GM23338 (cell line): ENCODE measurements around the gene LMBR1. TPM values are rescaled to one million over a fixed set of nuclear protein-coding genes. Genes with fewer than 3 reads are reported as not detected.

Experiments used
- ATAC-seq: fragments of 200-7000 bp; cut with Tn5 transposase; 3 replicates; pipeline ENCODE4 v1.9.1; 2020
- DNase-seq: peaks from one replicate; pipeline ENCODE4 v3.0.0-alpha.2; 2015; ENCODE audit warnings: low spot score
- H2AFZ ChIP-seq: fragments of 200-600 bp; sonication (generic); 2 replicates; pipeline ENCODE4 v1.8.0; 2016; ENCODE audit warnings: antibody characterized with exemption, mild to moderate bottlenecking, moderate library complexity
- H3F3A ChIP-seq: fragments of 200-600 bp; sonication (generic); replicated peaks from 2 replicates; pipeline ENCODE4 v1.8.0; 2017; ENCODE audit warnings: antibody characterized with exemption, mixed run types, low read depth
- H3K27ac ChIP-seq: fragments of 200-600 bp; sonication (generic); 2 replicates; pipeline ENCODE4 v1.6.1; 2016; ENCODE audit warnings: low read depth
- H3K27me3 ChIP-seq: fragments of 200-600 bp; sonication (generic); 2 replicates; pipeline ENCODE4 v1.8.0; 2016; ENCODE audit warnings: mild to moderate bottlenecking, mixed run types, moderate library complexity; ENCODE audit not compliant: insufficient read depth
- H3K36me3 ChIP-seq: fragments of 200-600 bp; sonication (generic); 2 replicates; pipeline ENCODE4 v1.8.0; 2016; ENCODE audit warnings: mild to moderate bottlenecking; ENCODE audit not compliant: insufficient read depth
- H3K4me1 ChIP-seq: fragments of 200-600 bp; sonication (generic); 2 replicates; pipeline ENCODE4 v1.8.0; 2016; ENCODE audit warnings: mild to moderate bottlenecking, moderate library complexity; ENCODE audit not compliant: insufficient read depth
- H3K4me2 ChIP-seq: fragments of 200-600 bp; sonication (generic); 2 replicates; pipeline ENCODE4 v1.7.1; 2017; ENCODE audit warnings: mixed run types
- H3K4me3 ChIP-seq: fragments of 200-600 bp; sonication (generic); 2 replicates; pipeline ENCODE4 v1.6.1; 2016; ENCODE audit warnings: mixed run types
- H3K79me2 ChIP-seq: fragments of 200-600 bp; sonication (generic); replicated peaks from 2 replicates; pipeline ENCODE4 v1.8.0; 2017; ENCODE audit warnings: mild to moderate bottlenecking; ENCODE audit not compliant: insufficient read depth
- H3K9me2 ChIP-seq: fragments of 200-600 bp; sonication (generic); 2 replicates; pipeline ENCODE4 v1.8.0; 2017; ENCODE audit not compliant: insufficient read depth
- H4K20me1 ChIP-seq: fragments of 200-600 bp; sonication (generic); replicated peaks from 2 replicates; pipeline ENCODE4 v1.8.0; 2017; ENCODE audit warnings: mild to moderate bottlenecking; ENCODE audit not compliant: insufficient read depth
- H3K27ac Mint-ChIP-seq: 2 replicates; pipeline ENCODE4 v1.8.0; 2020; ENCODE audit warnings: inconsistent platforms, mild to moderate bottlenecking, moderate library complexity, mixed read lengths
- H3K27me3 Mint-ChIP-seq: 3 replicates; pipeline ENCODE4 v1.8.0; 2022; ENCODE audit warnings: low read depth, mild to moderate bottlenecking, moderate library complexity, mixed read lengths, inconsistent platforms; ENCODE audit not compliant: insufficient read depth, poor library complexity
- H3K36me3 Mint-ChIP-seq: 3 replicates; pipeline ENCODE4 v1.8.0; 2021; ENCODE audit warnings: low read depth, mild to moderate bottlenecking, inconsistent platforms, moderate library complexity, mixed read lengths
- H3K4me1 Mint-ChIP-seq: 3 replicates; pipeline ENCODE4 v1.8.0; 2020; ENCODE audit warnings: mild to moderate bottlenecking, inconsistent platforms, mixed read lengths
- H3K4me3 Mint-ChIP-seq: 3 replicates; pipeline ENCODE4 v1.8.0; 2021; ENCODE audit warnings: moderate library complexity, mild to moderate bottlenecking, inconsistent platforms, mixed read lengths
- H3K9me3 Mint-ChIP-seq: 3 replicates; pipeline ENCODE4 v1.8.0; 2020; ENCODE audit warnings: moderate library complexity, mild to moderate bottlenecking, inconsistent platforms, mixed read lengths
- CREB1 ChIP-seq: fragments of 250-450 bp; sonication (Bioruptor Pico); IDR thresholded peaks from 2 replicates; pipeline ENCODE4 v1.5.0; 2020; ENCODE audit warnings: low read depth, mild to moderate bottlenecking, moderate library complexity
- CTCF ChIP-seq, 2 experiments: fragments of 200-600 bp in 1 of 2; sonication (generic) in 1 of 2; conservative IDR thresholded peaks; 2 replicates each; pipeline versions ENCODE4 v1.5.1 to v1.6.1; 2016 to 2017; ENCODE audit warnings: antibody characterized with exemption in 2 of 2, low read depth in 2 of 2, mild to moderate bottlenecking in 2 of 2, moderate library complexity in 1 of 2
- ETS1 ChIP-seq: IDR thresholded peaks from 2 replicates; pipeline ENCODE4 v1.6.1; 2016; ENCODE audit warnings: antibody characterized with exemption
- EZH2 ChIP-seq: fragments of 200-600 bp; sonication (generic); IDR thresholded peaks from one replicate; pipeline ENCODE4 v1.8.0; 2017; ENCODE audit warnings: antibody characterized with exemption, mild to moderate bottlenecking, low read depth; ENCODE audit not compliant: unreplicated experiment
- EZH2phosphoT487 ChIP-seq: fragments of 200-600 bp; sonication (generic); IDR thresholded peaks from one replicate; pipeline ENCODE4 v1.8.1; 2018; ENCODE audit warnings: antibody characterized with exemption; ENCODE audit not compliant: unreplicated experiment
- JUNB ChIP-seq: IDR thresholded peaks from one replicate; pipeline ENCODE4 v1.6.1; 2016; ENCODE audit warnings: antibody characterized with exemption; ENCODE audit not compliant: unreplicated experiment
- NANOG ChIP-seq: IDR thresholded peaks from 2 replicates; pipeline ENCODE4 v1.6.1; 2016; ENCODE audit warnings: antibody characterized with exemption, borderline replicate concordance
- POLR2AphosphoS5 ChIP-seq: IDR thresholded peaks from 2 replicates; pipeline ENCODE4 v1.6.1; 2016; ENCODE audit warnings: antibody characterized with exemption, low read depth
- REST ChIP-seq: IDR thresholded peaks from one replicate; pipeline ENCODE4 v1.6.1; 2018; ENCODE audit warnings: antibody characterized with exemption; ENCODE audit not compliant: unreplicated experiment
- STAT1 ChIP-seq: IDR thresholded peaks from one replicate; pipeline ENCODE4 v1.6.1; 2016; ENCODE audit warnings: antibody characterized with exemption; ENCODE audit not compliant: unreplicated experiment
- ZNF114 ChIP-seq: fragments of 250-450 bp; sonication (Bioruptor Pico); IDR thresholded peaks from 2 replicates; pipeline ENCODE4 v1.5.0; 2020; ENCODE audit warnings: mild to moderate bottlenecking, moderate library complexity
- ZNF331 ChIP-seq: fragments of 250-450 bp; sonication (Bioruptor Pico); IDR thresholded peaks from 2 replicates; pipeline ENCODE4 v1.5.0; 2020; ENCODE audit warnings: low read depth, mild to moderate bottlenecking, moderate library complexity
- ZNF462 ChIP-seq: fragments of 250-450 bp; sonication (Bioruptor Pico); IDR thresholded peaks from 2 replicates; pipeline ENCODE4 v1.5.0; 2020; ENCODE audit warnings: mild to moderate bottlenecking, moderate library complexity
- polyA plus RNA-seq: library from polyadenylated mRNA; unstranded; fragments of >200 nt; fragmentation: Nextera tagmentation; extraction: Ambion mirVana; gene quantifications from 2 replicates; pipeline ENCODE4 v1.2.1, GENCODE V29; 2016
- total RNA-seq: library from RNA; depleted of rRNA; stranded (reverse); fragments of >200 nt; shearing (Covaris generic); gene quantifications from 2 replicates; pipeline ENCODE4 v1.2.3, GENCODE V29; 2014

LMBR1 gene
- total and polyA plus RNA-seq, 2 experiments from 2014 or later = 21.8 to 90.1 TPM

GRCh38 chr7:156818133-156818532 is 74.8 kb downstream of the LMBR1 start:
- Histone ChIP-seq H2AFZ (no peak overlapping the region), H3K4me3 (no peak overlapping the region), H3K27ac (no peak overlapping the region), H3K36me3 (no peaks in the 10 kb centered on the region), H3K4me2 (no peak overlapping the region), H3K4me1 (no peaks in the 10 kb centered on the region), H4K20me1 (no peaks in the 10 kb centered on the region), H3K9me2 (no peaks in the 10 kb centered on the region), H3K79me2 (no peaks in the 10 kb centered on the region), H3F3A (no peaks in the 10 kb centered on the region), H3K27me3 (no peaks in the 10 kb centered on the region)
- Mint-ChIP-seq H3K36me3 (no peaks in the 10 kb centered on the region), H3K27me3 (peaks cover 2% of the 10 kb centered on the region), H3K27ac (no peak overlapping the region), H3K9me3 (no peaks in the 10 kb centered on the region), H3K4me1 (no peaks in the 10 kb centered on the region; the same call in 2 of the 3 replicates), H3K4me3 (no peak overlapping the region)
- no peak for ATAC-seq
- DNase-seq = no peak
- TF ChIP-seq EZH2phosphoT487 (no peak), POLR2AphosphoS5 (no peak), CTCF (conservative IDR thresholded peaks at IDR 0.05; ENCODE audit: low read depth in 2 of 2) (no peak), STAT1 (no peak), ZNF114 (no peak), JUNB (no peak), EZH2 (no peak), ETS1 (no peak), REST (no peak), NANOG (no peak), CREB1 (no peak), ZNF331 (no peak), ZNF462 (CRISPR knock-in tag) (no peak)
